ENCODE data around the gene AGRP.

The AGRP gene

DNA sequence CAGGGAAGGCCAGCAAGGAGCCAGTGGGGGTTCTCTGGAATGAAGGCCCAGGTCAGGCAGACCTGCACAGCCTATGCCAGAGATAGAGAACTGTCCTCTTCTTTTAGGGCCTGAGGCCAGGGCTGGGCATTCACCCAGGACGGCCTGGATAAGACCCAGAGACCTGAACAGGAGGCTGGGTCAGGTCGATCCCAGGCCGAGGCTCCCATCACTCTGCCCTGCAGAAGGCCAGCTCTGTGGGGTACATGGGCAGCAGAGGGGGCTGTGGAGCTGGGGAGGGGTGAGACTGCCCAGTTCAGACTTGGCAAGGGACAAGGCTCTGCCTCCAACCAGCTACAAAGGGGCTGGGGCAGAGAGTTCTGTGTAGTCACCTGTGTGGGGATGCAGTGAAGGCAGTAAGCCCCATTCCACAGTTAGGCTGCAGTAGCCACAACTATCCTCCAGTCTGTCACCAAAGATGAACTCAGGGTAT, 37.9 kb downstream of the AGRP start:
- DNase-seq (ENCODE audit: low read depth) = no peak

DNA sequence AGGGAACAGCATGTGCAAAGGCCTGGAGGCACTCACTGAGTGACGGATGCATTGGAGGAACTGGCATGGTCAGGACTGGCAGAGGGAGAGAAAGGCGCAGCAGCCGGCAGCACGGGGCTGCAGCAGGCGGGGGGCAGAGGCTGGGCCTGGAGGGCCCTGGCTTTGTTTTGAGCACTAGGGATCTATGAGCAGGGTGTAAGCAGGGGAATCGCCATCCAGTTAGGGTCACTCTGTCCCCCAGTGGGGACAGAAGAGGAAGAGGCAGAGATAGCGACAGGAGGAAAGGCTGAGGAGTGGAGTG, 38.3 kb downstream of the AGRP start:
- DNase-seq (ENCODE audit: low read depth) = no peak

DNA sequence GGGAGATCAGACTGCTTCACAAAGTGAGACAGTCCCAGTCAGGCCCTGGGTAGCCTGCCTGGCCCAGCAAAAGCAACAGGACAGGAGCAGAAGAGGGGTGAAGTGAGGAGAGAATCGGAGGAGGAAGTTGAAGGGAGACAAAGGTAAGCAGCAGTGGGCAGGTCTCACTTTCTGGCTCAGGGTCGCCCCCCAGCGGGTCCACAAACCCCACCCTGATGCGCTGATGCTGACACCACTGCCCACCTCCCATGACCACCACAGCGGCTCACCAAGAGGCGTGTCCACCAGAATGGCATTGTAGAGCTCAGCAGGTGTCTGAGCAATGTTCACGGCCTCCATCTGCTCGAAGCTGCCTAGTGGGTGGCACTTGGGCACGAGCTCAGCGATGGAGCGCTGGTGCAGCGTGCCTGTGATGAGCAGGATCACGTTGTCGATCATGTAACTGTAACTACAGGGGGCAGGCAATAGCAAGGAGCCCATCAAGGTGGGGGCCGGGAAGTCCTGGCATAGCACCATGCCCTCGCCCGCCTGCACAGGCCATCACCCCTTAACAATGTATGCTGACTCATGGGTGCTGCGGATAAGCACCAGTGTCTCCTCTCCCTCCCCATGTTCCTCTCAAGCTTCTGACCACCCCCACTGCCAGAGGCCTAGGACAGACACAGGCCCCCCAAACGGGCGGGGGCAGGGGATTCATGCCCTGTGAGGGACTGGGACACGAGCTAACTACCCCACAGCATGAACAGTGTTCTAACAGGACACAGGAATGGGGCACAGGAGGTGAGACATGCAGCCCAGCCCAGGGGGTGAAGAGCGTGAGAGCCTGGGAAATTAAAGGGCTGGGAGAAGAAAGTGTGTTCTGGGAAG, 38.9 kb downstream of the AGRP start:
- no peak for DNase-seq (ENCODE audit: low read depth)

DNA sequence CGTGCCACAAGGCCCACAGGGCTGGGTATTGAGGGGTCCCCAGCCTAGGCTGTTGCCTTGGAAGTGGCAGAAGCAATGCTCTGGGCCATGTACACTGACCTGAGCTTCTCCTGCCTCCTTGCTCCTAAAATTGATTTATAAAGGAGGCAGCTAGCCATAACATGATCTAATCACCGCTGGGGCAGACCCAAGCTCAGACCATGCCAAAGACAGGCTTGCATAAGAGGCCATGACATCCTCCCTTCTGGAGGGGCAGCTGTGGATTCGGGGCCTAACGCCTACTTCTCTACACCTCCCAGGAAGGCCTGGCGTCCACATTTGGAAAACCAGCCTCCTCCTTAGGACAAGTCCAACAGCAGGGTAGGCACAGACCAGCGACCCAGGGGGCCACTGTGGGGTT, 40.1 kb downstream of the AGRP start:
- no peak for DNase-seq (ENCODE audit: low read depth)

DNA sequence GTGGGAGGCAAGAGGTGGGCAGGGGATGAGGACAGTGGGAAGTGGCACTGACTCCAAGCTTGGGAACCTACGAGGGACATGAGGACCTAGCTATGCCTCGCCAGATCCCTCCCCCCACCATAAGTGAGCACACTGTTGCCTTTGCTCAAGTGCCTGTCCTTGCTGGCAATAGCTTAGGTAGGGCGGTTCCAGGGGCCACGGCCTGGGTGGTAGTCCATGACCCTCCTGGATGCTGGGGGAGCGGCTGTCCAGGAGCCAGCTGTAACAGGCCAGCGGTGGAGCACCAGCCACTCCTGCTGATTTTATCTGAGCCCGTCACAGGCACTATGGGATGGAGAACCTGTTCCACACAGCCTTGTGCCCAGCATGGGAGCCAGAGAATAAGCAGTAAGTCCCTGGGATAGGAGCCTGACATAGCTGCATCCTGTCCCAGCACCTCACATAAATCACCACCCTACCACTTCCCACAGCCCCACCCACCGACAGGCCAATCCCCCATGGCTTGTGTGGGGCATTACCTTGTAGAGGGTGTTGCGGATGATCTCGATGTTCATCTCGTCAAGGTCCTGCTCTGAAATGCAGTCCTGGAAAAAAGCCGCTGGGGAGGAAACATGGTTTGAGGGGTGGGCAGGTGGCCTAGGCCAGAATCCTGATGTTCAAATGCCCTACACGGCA, 40.6 kb downstream of the AGRP start:
- no peak for DNase-seq (ENCODE audit: low read depth)

DNA sequence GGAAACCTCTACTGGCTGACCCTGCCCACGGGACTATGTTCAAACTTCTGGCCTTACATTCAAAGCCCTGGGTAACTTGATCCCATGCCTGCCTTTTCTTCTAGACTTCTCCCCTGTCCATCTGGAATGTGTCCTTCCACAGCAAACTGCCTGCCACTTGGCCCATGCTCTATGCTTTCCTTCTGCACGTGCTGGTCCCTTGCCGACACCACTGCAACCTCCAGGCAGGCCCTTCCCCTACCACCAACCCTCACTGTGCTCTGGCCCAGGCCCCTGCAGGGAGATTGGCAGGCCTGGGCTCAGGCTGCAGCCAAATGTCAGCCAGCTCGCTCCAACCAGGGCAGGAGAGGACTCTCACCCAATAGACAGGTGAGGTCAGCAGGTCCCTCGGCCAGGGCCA, 41.4 kb downstream of the AGRP start:
- no peak for DNase-seq (ENCODE audit: low read depth)

DNA sequence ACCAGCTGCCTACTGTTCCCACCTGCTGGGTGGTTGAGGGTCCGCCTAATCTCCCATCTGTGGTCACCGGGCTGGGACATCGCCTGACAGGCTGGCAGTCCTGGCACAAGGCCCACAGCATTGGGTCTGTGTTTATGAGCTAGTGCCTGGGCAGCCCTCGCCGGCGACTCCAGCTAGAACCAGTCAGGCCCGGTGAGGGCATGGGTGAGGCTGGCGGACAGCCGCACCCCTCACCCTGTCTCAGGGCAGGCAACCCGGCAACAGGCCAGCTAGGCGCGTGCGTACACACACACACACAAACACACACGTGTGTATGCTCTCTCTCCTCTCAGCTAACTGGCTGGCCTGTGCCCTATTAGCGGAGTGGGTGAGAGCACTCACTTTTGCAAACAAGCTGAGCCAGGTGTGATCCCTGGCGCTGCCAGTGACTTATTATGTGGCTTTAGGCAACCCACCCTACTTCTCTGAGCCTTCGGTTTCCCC, 42.0 kb downstream of the AGRP start:
- no peak for DNase-seq (ENCODE audit: low read depth)

DNA sequence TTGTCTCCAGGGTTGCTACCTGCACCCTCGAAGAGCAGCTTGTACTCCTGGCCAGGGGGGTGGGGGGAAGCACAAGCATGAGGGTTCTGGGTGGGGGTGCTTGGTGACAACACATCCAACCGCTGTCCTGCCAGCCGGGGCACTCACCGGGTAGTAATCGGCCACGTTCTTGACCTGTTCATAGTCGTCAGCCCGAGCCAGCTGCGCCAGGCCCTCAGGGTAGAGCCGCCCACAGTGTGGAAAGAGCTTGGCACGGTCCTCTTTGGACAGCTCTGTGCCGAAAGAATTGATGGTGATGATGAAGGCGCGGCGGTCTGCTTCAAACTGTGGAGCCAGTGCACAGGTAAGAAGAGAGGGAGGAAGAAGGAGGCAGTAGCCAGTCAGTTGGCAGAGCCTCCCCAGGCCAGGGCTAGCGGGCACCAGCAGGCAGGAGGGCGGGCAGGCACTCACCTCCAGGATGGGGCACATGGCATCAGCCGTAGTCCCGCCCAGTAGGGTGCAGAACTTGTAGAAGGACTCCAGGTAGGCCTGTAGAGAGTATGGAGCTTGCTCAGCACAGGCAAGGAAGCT, 44.4 kb downstream of the AGRP start:
- DNase-seq (ENCODE audit: low read depth) = no peak

DNA sequence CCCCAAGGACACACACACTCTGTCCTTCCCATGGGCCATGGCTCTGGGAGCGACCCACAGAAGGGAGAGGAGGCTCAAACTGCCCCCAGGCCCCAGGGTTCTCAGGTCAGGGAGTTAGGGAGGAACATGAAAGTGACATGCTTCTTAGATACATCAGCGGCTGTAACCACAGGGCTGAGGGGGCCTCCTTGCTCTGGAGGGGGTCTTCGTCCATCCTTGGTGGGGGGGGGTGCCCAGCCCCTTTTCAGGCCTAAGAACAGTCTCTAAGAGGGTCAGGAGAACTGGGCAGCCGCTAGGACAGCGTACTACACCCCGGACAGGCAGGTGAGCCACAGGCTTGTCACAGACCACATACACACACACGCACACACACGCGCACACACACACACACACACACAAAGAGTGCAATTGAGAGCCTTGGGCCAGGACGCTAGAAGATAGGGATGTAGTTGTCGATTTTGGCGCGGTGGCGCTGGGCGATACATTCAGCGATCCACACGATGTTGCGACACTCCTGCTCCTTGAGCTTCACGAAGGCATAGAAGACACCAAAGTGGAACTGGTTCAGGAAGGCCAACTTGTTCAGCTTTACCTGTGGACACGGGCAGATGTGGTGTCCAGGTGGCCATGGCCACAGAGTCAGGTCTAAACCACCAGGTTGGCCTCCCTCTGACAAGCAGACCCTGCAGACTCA, 45.1 kb downstream of the AGRP start:
- no peak for DNase-seq (ENCODE audit: low read depth)

DNA sequence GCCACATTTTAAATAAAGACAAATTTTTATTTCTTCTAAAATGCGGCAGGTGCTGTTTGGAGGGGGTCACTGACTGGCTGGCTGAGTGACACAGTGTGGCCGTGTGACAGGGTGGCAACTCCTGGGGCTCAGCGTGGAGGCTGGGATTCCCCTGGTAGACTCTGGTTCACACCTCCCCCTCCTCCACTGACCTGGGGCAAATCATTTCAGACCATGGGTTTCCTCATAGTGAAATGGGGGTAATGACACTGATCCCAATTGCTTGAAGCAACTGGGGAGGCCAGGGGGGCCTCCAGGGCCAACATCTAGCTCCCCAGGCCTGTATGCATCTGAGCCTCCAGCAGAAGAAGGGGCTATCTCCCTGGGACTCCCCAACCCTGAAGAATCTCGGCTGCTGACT, 45.8 kb downstream of the AGRP start:
- no peak for DNase-seq (ENCODE audit: low read depth)

DNA sequence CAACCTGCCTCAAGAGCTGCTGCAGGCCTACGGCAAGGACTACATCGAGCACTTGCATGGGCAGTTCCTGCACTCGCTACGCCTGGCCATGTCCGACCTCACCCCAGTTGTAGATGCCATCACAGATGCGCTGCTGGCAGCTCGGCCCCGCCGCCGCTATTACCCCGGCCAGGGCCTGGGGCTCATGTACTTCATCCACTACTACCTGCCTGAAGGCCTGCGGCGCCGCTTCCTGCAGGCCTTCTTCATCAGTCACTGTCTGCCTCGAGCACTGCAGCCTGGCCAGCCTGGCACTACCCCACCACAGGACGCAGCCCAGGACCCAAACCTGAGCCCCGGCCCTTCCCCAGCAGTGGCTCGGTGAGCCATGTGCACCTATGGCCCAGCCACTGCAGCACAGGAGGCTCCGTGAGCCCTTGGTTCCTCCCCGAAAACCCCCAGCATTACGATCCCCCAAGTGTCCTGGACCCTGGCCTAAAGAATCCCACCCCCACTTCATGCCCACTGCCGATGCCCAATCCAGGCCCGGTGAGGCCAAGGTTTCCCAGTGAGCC, 46.6 kb downstream of the AGRP start:
- DNase-seq (ENCODE audit: low read depth) = no peak

DNA sequence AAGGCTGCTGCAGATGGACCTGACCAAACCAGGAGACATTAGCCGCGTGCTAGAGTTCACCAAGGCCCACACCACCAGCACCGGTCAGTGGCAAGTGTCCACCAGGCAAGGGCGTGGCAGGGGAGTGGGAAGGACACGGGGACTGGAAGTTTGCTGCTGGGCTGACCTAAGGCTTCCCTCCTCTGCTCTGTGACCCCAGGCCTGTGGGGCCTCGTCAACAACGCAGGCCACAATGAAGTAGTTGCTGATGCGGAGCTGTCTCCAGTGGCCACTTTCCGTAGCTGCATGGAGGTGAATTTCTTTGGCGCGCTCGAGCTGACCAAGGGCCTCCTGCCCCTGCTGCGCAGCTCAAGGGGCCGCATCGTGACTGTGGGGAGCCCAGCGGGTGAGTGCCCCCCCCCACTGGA, 47.6 kb downstream of the AGRP start:
- DNase-seq (ENCODE audit: low read depth) = no peak

DNA sequence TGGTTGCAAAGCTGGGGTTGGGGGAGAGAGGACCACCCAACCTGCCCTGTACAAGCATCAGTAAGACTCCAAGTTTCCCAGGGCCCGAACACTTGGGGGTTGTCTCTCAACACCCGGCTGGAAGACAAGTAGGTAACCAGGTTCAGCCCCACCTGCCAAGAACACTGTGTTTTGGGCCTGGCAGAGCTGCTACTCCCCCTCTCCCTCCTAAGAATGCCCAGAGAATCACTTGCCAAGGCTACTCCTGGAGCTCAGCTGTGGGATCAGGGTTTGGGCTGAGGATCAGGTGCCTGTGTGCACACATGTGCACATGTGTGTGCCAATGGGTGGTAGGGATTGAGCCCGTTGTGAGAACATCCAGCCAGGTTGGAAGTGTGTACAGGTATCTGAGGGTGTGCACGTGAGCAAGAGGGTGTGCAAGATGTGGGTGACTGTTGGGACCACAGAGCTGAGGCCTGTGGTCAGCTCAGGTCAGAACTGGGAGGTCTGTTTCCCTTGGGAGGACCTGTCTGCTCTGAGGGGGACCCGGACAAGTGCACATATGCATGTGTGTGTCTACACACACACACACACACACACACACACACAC, 50.1 kb downstream of the AGRP start:
- DNase-seq (ENCODE audit: low read depth) = no peak

Data from stimulated activated CD8-positive, alpha-beta memory T cell treated with anti-CD3 and anti-CD28 coated beads, Interleukin-12 subunit alpha, Interleukin-12 subunit beta, amount 100 ng/mL, for 1 hour (primary cell).